Measurements from ENCODE around the gene RGS17.

DNA sequence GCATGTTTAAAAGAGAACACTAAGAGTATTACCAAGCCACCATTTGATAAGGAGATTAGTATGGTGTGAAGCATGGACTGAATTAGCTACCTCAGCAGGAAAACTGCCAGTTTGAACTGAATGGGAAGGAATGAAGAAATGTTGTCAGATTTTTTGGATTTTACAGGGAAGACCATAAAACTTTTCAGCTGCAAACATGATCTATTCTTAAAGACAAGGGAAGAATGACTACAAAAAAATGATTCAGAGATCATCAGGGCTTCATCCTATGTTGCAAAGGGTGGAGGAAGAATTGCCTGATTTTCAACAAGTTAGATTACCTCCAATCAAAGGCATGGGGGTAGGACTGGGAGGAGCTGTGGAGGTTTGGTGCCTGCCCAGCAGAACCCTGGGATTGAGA is 79.3 kb downstream of the RGS17 start:
- TF ChIP-seq, protein P1, sequence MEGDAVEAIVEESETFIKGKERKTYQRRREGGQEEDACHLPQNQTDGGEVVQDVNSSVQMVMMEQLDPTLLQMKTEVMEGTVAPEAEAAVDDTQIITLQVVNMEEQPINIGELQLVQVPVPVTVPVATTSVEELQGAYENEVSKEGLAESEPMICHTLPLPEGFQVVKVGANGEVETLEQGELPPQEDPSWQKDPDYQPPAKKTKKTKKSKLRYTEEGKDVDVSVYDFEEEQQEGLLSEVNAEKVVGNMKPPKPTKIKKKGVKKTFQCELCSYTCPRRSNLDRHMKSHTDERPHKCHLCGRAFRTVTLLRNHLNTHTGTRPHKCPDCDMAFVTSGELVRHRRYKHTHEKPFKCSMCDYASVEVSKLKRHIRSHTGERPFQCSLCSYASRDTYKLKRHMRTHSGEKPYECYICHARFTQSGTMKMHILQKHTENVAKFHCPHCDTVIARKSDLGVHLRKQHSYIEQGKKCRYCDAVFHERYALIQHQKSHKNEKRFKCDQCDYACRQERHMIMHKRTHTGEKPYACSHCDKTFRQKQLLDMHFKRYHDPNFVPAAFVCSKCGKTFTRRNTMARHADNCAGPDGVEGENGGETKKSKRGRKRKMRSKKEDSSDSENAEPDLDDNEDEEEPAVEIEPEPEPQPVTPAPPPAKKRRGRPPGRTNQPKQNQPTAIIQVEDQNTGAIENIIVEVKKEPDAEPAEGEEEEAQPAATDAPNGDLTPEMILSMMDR (IDR thresholded peaks at IDR 0.05) = no peak
- TF ChIP-seq POLR2A (IDR thresholded peaks at IDR 0.05) = no peak

Measured in uterus (tissue), 2 donors.